ENCODE data around the gene IWS1.
A peak's percentile ranks its signal among the peaks of the same experiment; 100 is the strongest.
"Not testable (repeated sequence)": the region's sequence is repeated elsewhere in the genome, so short reads cannot be mapped to it uniquely, and the experiment has no call there.

The IWS1 gene

GRCh38 chr2:127560201-127560930 lies 34.1 kb upstream of the IWS1 start:
- peak; percentile 89 for DNase-seq

- no peak for DNase-seq
Measured at GRCh38 chr2:127559454-127559853, 33.2 kb upstream of the IWS1 start.

- no peak for DNase-seq
Measured at GRCh38 chr2:127558911-127559310, 32.6 kb upstream of the IWS1 start.

- no peak for DNase-seq
Measured at GRCh38 chr2:127552846-127553245, 26.6 kb upstream of the IWS1 start.

- no peak for DNase-seq
Measured at GRCh38 chr2:127552336-127552735, 26.0 kb upstream of the IWS1 start.

- DNase-seq: no peak
Measured at GRCh38 chr2:127551221-127551930, 25.1 kb upstream of the IWS1 start.

GRCh38 chr2:127546797-127547196 lies 20.5 kb upstream of the IWS1 start:
- no peak for DNase-seq

GRCh38 chr2:127545796-127546195 lies 19.5 kb upstream of the IWS1 start:
- no peak for DNase-seq

GRCh38 chr2:127545189-127545588 lies 18.9 kb upstream of the IWS1 start:
- DNase-seq: no peak

GRCh38 chr2:127543013-127543501 lies 16.8 kb upstream of the IWS1 start:
- DNase-seq: not testable (repeated sequence)

- DNase-seq: no peak
Measured at GRCh38 chr2:127542231-127542630, 15.9 kb upstream of the IWS1 start.

- DNase-seq: no peak
Measured at GRCh38 chr2:127541809-127542208, 15.5 kb upstream of the IWS1 start.

GRCh38 chr2:127537644-127538043 lies 11.4 kb upstream of the IWS1 start:
- DNase-seq: no peak

- peak; percentile 35 for DNase-seq
Measured at GRCh38 chr2:127536707-127537541, 10.6 kb upstream of the IWS1 start.

GRCh38 chr2:127535918-127536317 lies 9.6 kb upstream of the IWS1 start:
- DNase-seq: no peak

- DNase-seq: no peak
Measured at GRCh38 chr2:127535422-127535901, 9.2 kb upstream of the IWS1 start, which contains the start of gene MYO7B. Gene MYO7B (plus strand): TSS chr2:127535683. CDS start chr2:127559723, 24,040 bp downstream.

- no peak for DNase-seq
Measured at GRCh38 chr2:127532296-127532695, 6.0 kb upstream of the IWS1 start.

GRCh38 chr2:127531221-127531648 lies 4.9 kb upstream of the IWS1 start:
- no peak for DNase-seq

GRCh38 chr2:127530245-127531140 lies 4.2 kb upstream of the IWS1 start:
- DNase-seq: peak; percentile 20

GRCh38 chr2:127529416-127529815 lies 3.1 kb upstream of the IWS1 start:
- not testable (repeated sequence) for DNase-seq

GRCh38 chr2:127528487-127528886 lies 2.2 kb upstream of the IWS1 start:
- no peak for DNase-seq

All from suppressor macrophage treated with lipopolysaccharide for 4 hours (primary cell).